ENCODE results near the gene CAMKV.

Gene CAMKV

GRCh38 chr3:49896345-49896744 lies 26.6 kb upstream of the CAMKV start:
- DNase-seq (ENCODE audit: extremely low read depth in 1 of 2, low read depth in 1 of 2) = no peak

GRCh38 chr3:49895791-49896190 lies 26.1 kb upstream of the CAMKV start:
- no peak for DNase-seq (ENCODE audit: extremely low read depth in 1 of 2, low read depth in 1 of 2)

GRCh38 chr3:49889296-49889695 lies 19.6 kb upstream of the CAMKV start:
- DNase-seq (ENCODE audit: extremely low read depth in 1 of 2, low read depth in 1 of 2) = no peak

- DNase-seq (ENCODE audit: extremely low read depth in 1 of 2, low read depth in 1 of 2) = no peak
Observed at GRCh38 chr3:49886922-49887265, 17.2 kb upstream of the CAMKV start.

GRCh38 chr3:49883998-49884397 lies 14.3 kb upstream of the CAMKV start:
- DNase-seq (ENCODE audit: extremely low read depth in 1 of 2, low read depth in 1 of 2) = no peak

- DNase-seq (ENCODE audit: extremely low read depth in 1 of 2, low read depth in 1 of 2) = no peak
Observed at GRCh38 chr3:49882166-49882565, 12.5 kb upstream of the CAMKV start.

- no peak for DNase-seq (ENCODE audit: extremely low read depth in 1 of 2, low read depth in 1 of 2)
Observed at GRCh38 chr3:49880581-49881315, 11.0 kb upstream of the CAMKV start.

- DNase-seq (ENCODE audit: extremely low read depth in 1 of 2, low read depth in 1 of 2) = no peak
Observed at GRCh38 chr3:49879721-49880120, 10.0 kb upstream of the CAMKV start.

- DNase-seq (ENCODE audit: extremely low read depth in 1 of 2, low read depth in 1 of 2) = no peak
Observed at GRCh38 chr3:49878686-49879085, 9.0 kb upstream of the CAMKV start.

GRCh38 chr3:49877716-49878115 lies 8.0 kb upstream of the CAMKV start:
- no peak for DNase-seq (ENCODE audit: extremely low read depth in 1 of 2, low read depth in 1 of 2)

GRCh38 chr3:49876567-49876966 lies 6.9 kb upstream of the CAMKV start:
- DNase-seq (ENCODE audit: extremely low read depth in 1 of 2, low read depth in 1 of 2) = no peak

GRCh38 chr3:49873623-49874022 lies 3.9 kb upstream of the CAMKV start:
- no peak for DNase-seq (ENCODE audit: extremely low read depth in 1 of 2, low read depth in 1 of 2)

- no peak for DNase-seq (ENCODE audit: extremely low read depth in 1 of 2, low read depth in 1 of 2)
Observed at GRCh38 chr3:49872801-49873281, 3.1 kb upstream of the CAMKV start.

GRCh38 chr3:49871531-49872153 lies 1.9 kb upstream of the CAMKV start:
- no peak for DNase-seq (ENCODE audit: extremely low read depth in 1 of 2, low read depth in 1 of 2)

GRCh38 chr3:49868862-49869466 lies 742 bp downstream of the CAMKV start:
- DNase-seq (ENCODE audit: extremely low read depth in 1 of 2, low read depth in 1 of 2) = no peak

- DNase-seq (ENCODE audit: extremely low read depth in 1 of 2, low read depth in 1 of 2) = no peak
Observed at GRCh38 chr3:49867871-49868321, 1.8 kb downstream of the CAMKV start.

GRCh38 chr3:49867400-49867799 lies 2.3 kb downstream of the CAMKV start:
- DNase-seq (ENCODE audit: extremely low read depth in 1 of 2, low read depth in 1 of 2) = no peak

GRCh38 chr3:49865198-49865784 lies 4.4 kb downstream of the CAMKV start:
- no peak for DNase-seq (ENCODE audit: extremely low read depth in 1 of 2, low read depth in 1 of 2)

GRCh38 chr3:49864505-49864904 lies 5.2 kb downstream of the CAMKV start:
- no peak for DNase-seq (ENCODE audit: extremely low read depth in 1 of 2, low read depth in 1 of 2)

GRCh38 chr3:49859576-49860305 lies 10.0 kb downstream of the CAMKV start:
- no peak for DNase-seq (ENCODE audit: extremely low read depth in 1 of 2, low read depth in 1 of 2)

Measured in stimulated activated CD8-positive, alpha-beta memory T cell treated with anti-CD3 and anti-CD28 coated beads, Interleukin-7, amount 100 ng/mL, for 48 hours (primary cell).